Measurements from ENCODE around the gene PRR33.

Gene PRR33

DNA sequence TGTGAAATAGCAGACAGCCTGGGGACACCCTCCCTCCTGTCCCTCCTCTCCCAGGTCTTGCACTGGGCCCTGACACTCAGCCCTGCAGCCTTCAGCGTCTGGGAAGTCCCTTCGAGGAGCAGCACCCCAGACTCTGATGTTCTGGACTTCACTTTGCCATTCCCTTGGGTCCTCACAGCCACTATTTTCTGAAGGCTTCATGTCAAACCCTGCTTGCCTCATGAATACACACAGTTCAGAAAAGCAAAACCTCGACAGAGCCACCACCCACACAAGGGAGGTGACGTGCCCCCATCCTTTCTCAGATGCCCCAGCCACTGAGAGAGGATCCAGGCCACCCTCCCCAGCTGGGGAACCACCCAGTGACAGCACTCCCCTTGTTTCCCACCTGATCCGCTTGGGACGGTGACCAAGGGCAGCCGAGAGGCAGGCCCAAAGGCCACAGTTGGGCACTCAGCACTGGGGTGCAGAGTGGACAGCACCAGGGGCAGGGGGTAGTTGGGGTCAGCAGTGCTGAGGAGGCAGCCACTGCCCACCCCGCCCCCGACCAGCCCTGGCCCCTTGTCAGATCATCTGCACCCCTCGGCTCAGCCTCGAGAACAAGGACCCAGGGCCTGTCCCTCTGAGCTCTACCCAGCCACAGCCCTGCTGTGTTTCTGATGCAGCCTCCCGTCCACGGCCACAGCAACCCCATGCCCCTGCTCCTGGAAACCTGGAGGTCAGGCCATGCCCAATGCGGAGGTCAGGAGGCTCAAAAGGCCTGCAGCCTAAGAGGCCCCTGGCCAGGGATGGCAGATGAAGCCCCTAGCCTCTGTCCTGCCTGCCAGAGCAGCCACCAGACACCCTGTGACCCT is 24.7 kb upstream of the PRR33 start:
- no peak for DNase-seq

DNA sequence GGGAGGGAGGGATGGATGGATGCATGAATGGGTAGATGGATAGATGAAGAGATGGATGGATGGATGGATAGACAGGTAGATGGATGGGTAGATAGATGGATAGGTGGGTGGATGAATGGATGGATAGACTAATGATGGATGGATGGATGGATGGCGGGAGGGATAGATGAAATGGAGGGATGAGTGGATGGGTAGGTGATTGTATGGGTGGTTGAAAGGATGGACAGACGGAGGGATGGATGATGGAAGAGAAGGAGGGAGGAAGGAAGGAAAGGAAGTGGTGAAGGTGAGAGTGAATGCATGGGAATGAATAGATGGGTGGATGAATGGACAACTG is 24.1 kb upstream of the PRR33 start:
- DNase-seq = no peak

DNA sequence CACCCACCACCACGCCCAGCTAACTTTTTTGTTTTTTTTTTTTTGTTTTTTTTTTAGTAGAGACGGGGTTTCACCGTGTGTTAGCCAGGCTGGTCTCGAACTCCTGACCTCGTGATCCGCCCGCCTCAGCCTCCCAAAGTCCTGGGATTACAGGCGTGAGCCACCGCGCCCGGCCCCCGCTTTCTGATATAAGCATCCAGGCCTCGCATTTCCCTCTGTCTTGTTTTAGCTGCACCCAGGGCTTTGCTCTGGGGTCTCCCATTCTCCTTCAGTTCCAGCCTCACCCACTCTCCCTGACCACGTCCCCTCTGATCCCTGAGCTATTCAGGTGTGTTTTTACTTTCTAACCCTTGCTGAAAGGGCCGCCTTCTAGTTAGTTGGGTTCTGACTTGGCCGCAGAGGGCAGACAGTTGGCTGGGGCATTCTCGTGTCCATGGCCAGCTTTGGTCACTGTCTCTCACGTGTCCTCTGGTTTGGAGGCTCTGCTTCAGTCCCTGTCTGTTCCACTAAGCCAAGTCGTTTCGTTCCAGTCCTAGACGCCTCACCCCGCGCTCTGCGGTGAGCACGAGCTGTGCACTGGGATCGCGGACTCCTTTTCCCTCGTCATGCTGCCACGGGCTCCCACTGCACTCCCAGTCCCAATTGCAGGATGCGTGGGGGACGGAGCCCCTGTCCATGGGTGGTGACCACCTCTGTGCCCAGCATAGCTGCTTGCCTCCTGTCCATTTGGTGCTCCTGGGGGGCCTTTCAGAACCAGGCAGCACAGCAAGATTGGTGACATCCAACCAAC is 21.8 kb upstream of the PRR33 start:
- DNase-seq = no peak

DNA sequence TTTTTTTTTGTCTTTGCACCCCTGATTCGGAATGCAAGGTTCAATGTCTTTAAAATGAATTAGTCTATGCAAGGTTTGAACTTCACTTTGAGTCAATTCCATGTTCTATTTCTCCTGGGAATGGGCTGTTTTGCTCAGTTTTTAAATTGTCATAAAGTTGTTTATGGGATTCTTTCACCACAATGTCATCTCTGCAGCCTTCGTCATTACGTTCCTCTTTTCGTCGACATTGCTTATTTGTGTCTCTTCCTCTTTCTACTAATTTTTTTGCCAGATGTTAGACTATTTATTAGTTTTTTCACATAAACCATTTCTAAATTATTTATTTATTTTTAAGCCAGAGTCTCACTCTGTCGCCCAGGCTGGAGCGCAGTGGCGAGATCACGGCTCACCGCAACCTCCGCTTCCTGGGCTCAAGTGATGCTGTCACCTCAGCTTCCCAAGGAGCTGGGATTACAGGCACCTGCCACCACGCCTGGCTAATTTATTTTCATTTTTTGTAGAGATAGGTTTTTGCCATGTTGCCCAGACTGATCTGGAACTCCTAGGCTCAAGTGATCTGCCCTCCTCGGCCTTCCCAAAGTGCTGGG is 20.7 kb upstream of the PRR33 start:
- DNase-seq = no peak

DNA sequence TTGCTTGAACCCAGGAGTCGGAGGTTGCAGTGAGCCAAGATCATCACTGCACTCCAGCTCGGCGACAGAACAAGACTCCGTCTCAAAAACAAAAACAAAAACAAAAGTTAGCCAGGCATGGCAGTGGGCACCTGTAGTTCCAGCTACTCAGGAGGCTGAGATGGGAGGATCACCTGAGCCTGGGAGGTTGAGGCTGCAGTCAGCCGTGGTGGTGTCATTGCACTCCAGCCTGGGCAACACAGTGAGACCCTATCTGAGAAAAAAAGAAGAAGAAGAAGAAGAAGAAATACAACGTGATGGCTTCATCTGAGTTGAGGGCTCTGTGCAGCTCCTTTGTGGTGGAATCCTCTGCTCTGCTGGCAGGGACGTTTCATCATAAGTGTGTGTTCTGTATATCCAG is 17.8 kb upstream of the PRR33 start:
- no peak for DNase-seq

DNA sequence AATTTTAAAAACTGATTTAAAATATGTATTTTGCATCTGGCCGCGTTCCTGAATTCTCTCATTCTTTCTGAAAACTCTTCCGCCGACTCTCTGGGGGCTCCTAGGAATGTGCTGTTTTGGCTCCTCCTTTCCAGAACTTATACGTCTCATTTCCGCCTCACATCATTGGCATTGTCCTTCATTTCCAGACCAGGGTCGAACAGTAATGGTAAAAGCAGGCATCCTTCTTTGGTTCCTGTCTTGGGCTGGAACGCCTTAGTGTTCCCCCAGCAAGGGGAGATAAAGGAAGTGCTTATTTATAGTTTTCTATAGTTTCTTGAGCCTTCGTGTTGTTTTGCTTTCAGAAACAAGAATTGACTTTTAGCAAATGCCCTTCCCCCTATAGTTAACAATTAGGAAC is 16.9 kb upstream of the PRR33 start:
- no peak for DNase-seq

DNA sequence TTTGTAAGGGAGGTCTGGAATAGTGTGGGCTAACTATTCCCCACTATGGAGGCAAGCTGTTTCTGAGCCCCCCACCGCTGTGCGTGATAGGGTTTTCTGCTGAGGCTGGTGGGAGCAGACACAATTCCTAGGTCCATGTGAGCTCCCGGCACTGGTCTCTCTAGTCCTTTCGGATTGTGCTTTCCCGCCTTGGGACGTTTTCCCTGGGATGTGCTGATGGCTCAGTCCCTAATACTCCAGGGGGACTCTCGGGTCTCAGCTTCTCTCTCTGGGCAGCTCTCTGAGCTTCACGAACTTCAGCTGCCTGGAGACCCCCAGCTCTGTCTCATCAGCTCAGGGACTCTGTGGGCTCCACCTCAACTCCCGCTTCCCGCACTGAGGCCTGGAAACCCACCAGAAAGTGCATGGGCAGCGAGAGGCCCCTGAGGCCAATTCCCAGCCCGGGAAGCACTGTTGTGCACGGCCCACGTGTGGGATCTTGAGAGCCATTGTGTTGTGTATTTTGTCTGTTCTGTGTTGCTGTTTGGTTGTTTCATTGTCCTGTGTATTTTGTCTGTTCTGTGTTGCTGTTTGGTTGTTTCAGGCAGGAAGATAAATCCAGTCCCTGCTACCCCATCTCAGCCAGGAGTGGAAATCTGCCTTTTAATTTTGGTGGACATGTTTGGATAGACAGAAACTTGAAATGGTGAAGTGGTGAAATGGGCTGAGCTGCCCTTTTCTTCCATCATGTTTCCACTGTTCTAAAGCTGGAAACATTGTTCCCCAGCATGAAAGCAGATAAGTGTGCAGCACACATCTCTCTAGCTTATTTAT is 15.1 kb upstream of the PRR33 start:
- DNase-seq = no peak

DNA sequence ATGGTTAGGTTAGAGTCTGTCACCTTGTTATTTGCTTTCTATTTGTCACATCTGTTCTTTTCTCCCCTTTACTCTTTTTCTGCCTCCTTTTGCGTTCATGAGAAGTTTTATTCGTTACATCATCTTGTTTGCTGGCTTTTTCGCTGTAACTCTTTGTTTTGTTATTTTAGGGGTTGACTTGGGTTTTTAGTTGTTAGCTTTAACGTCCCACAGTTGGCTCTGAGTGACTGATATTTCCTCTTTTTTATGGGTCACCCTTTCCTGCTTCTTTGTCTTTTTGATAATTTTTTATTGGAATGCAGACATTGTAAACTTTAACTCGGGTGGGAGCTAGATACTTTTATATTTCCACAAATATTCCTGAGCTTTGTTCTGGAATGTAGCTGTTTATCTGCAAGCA is 14.5 kb upstream of the PRR33 start:
- no peak for DNase-seq

DNA sequence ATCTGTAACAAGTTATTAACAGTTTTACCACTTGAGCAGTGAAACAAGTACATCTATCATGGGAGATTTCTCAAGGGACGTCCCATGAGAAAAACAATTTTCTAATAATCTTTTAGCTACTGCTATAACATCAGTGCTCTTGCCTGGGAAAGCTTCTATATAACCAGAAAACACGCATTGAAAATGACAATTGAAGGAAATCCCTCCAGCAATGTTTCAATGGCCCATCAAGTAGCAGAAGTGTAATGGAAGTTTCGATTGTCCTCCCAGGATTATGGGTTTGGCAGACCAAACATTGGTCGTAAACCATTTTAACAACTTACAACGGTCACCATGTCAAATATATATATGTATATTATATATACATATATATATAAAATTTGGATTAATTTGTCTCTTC is 8.0 kb upstream of the PRR33 start:
- no peak for DNase-seq

DNA sequence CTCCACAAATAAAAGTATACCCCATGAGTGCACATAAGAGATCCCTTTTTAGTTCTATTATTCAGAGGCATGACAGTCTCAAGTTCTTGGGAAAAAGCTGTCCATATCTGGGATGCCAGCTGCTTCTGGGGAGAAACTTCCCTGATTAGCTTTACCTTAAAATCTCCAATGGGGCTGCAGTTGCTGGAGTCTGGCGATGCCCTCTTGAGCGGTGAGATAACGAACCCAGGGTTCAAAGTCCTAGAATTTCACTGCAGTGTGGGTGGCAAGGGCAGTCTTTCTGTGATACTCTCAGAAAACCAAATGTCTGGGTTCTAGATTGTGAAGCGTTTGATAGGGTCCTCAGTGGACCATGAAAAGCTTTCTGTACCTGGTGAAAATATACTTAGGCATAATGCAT is 7.4 kb upstream of the PRR33 start:
- no peak for DNase-seq

DNA sequence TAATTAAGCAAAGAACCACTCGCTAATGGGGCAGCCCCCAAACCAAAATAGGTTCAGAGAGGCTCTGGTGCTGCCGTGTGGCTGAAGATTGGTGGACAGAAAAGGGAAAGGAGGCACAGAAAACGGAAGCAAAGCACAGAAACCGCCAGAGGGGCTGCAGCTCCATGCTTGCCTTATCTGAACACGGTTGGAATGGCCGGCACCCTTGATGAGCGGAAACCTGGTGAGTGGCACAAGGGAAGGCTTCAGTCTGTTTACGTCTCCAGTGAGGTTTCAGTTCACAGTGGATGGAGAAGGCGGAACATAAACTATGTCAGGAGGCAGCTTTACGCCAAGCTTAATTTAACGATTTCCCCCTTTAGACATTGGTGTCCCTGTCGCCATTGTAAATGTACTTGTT is 5.2 kb upstream of the PRR33 start:
- DNase-seq = no peak

DNA sequence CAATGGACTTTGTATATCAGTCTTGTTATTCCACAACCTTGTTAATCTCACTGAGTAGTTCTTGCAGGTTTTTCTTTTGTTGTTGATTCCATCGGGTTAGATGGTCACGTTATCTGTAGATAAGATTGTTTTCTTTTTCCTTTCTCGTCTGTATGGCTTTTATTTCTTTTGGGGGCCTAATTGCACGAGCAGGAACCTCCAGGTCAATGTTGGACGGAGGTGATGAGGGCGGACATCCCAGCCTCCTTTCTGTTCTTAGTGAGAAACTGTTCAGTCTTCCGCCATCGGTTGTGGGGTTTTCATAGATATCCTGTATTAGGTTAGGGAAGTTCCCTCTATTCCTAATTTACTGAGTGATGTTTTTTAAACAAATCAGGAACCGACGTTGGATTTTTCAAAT is 4.8 kb upstream of the PRR33 start:
- no peak for DNase-seq

DNA sequence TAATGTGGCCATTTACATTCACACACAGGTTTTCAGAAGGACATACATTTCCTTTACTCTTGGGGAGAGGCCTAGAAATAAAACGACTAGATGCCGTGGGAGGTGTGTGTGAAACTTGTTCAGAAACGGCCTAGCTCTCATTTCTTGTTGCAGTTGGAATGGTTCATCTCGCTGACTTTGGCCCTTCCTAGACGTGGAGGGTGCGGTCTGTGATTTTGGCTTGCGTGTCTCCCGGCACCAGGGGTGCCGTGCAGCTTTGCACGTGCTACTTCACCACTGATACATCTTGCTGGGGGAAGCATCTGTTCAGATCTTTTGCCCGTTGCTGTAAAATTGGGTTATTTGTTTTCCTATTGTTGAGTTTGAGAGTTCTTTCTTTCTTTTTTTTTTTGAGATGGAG is 3.1 kb upstream of the PRR33 start:
- no peak for DNase-seq

DNA sequence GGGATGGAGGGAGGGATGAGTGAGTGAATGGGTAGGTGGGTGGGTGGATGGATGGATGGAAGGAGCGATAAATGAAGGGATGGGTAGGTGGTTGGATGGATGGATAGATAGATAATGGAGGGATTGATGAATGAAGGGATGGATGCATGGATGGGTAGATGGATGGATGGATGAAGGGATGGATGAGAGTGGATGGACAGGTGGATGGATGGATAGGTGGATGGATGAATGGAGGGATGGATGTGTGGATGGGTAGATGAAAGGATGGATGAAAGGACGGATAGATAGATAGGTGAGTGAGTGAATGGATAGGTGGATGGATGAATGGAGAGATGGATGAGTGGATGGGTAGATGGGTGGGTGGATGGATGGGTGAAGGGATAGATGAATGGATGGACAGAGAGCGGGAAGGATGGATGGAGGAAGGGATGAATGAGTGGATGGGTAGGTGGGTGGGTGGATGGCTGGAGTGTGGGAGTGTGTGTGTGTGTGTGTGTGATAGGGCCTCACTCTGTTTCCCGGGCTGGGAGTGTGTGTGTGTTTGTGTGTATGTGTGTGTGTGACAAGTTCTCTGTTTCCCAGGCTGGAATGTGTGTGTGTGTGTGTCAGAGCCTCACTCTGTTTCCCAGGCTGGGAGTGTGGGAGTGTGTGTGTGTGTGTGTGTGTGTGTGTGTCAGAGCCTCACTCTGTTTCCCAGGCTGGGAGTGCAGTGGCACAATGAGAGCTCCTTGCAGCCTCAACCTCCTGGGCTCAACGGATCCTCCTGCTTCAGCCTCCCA is 2.1 kb upstream of the PRR33 start:
- DNase-seq = no peak

DNA sequence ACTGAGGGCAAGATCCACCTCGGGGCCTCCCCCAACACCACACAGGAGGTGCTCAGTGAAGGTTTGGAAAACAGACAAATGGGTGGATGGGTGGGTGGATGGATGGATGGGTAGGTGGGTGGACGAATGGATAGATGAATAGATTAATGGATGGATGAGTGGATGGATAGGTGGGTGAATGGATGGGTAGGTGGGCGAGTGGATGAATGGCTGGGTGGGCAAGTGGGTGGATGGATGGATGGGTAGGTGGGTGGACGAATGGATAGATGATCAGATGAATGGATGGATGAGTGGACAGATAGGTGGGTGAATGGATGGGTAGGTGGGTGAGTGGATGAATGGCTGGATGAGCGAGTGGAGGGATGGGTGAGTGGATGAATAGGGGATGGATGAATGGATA is 863 bp upstream of the PRR33 start:
- no peak for DNase-seq

DNA sequence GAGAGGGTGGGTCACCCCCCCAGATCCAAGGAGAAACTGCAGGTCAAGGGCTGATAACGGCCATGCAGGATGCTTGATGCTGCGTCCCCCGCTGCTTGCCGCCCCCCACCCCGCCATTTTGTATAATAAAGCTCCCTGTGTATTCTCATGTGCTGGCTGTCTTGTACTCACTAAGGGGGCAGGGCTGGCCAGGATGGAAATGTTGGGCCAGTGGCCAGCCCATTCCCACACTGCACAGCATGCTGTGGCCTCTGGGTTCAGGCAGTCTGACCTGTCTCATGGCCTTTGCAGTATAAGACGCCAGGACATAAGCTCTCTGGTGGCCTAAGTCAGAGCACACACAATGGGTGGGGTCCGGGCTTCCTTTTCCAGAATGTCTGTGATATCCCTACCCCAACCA is 421 bp upstream of the PRR33 start:
- DNase-seq = no peak

DNA sequence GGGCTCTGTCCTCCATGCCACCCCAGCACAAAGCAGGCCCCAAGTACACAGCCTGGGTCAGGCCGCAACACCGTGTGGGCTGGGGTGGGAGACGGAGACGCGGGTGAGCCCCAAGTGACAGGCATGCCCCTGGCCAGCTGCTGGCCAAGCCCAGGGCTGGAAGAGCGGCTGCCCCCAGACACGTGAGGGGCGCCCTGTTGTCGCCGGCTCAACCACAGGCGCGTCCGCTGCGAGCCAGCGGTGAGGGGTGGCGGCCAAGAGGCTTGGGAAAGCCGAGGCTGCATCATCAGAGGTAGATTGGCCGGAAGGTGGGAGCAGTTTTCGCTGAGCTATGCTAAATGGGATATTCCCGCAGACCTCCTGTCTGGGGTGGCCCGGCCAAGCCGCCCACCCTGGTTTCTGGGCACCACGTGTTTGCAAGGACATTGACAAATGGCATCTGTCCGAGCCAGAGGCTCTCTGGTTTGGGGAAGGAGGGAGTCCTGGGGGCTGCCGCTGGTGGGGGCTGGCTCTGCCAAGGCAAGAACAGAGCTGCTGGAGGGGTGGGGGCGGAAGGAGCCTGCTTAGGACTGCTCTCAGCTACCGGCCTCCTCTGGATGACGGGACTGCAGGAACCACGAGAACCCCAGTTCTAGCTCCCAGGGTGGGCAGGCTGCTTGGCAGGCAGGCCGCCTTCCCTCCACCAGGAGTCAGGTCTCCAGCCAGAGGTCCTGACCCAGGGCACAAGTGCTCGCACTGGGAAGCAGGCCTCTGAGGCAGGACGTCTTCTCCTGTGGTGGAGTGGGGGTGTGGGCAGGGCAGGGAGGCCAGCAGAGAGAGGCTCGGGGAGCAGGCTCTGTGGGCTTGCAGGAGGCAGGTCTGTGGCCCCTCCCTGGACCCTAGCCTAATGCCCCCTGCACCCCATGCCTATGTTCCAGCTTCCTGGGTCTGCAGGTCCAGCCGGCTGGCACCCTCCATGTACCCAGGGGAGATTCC is 552 bp downstream of the PRR33 start:
- no peak for DNase-seq

DNA sequence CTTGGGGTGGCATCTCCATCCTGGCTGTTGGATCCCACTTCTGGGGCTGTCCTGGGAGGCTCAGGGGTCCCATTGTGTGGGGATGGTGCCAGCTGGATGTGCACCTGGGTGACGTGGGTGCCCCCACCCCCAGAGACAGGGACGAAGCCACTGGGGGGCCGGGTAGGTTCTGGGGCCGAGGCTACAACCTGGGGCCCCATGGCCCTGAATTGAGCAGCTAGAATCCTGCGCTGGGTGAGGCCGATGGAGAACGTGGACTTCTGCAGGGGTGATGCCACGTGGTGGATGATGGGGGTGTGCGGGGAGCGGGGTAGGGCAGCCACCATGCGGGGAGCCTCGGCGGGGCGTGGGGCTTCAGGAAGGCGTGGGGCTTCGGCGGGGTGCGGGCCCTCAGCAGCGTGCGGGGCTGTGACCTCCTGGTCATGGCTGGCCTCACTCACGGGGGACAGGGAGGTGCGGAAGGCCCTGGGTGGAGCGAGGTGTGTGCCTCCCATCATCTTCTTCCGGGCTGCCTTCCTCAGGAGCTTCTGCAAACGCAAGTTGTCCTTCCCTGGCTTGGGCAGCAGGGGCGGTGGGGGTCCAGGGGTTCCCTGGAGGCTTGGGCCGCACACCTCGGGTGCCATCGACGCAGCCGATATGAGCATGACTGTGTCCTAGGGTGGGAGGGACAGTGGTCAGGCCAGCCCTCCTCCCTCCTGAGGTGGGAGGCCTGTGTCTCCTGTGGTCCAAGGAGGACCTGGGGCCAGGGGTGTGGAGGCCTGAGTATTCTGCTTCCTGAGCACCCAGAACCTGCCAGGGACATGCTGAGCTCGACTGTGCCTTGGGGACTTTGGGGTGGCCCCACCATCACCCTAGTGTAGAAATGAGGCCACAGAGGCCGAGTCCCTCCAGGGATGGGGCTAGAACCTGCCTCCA is 1.5 kb downstream of the PRR33 start:
- no peak for DNase-seq

DNA sequence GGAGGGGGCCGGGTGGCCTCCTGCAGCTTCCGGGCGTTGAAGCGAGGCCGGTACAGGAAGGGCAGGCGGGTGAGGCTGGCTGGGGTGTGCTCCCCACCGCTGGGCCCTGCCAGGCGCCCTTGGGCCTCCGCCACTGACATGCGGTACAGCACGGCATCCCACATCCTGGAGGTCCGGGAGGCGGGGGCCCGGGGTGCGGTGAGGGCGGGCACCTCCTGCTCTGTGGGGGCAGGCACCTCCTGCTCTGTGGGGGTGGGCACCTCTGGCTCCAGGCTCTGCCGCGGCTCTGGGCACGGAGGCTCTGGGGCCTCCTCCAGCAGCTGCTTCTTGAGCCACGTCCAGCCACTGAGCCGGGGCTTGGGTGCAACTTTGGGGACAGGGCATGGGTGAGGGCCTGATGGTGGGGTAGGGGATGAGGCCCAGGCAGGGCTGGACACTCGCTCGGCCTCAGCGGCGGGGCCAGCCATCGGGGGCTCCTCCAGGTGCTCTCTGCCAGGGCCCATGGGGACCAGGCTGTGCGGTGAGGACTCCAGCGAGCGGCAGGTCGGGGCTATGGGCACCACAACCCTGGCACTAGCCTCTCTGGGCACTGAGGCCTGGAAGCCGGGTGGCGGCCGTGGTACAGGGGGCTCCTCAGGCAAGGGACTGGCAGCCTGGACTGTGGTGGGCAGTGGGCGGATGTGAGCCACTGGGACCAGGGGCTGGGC is 2.3 kb downstream of the PRR33 start:
- DNase-seq = no peak

DNA sequence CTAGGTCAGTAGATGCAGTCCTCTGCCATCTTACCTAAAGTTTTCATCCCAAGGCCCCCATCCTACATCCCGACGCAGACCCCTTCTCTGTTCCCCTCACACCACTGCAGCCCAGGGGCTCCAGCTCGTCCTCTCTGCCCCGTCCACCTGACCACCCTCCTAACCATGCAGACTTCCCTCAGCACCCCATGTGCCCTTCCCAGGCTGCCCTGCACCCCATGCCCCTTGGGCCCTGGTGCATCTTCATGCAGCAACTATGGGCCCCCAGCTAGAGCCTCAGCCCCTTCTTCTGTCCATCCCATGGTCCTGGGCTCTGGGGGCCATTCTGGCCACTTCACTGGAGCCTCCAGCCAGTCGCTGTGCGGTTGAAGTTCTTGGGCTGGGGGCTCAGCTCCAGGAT is 2.9 kb downstream of the PRR33 start:
- no peak for DNase-seq
